ENCODE data around the gene ADRA2B.
A peak's percentile ranks its signal among the peaks of the same experiment; 100 is the strongest.

ADRA2B gene

GRCh38 chr2:96113951-96114350 is 2.4 kb downstream of the ADRA2B start:
- H2AFZ ChIP-seq (ENCODE audit: low read length) = no peak overlapping the region
- no peak overlapping the region for H3K4me2 ChIP-seq (ENCODE audit: low read depth, low read length, poor library complexity, severe bottlenecking)
- no peaks in the 10 kb centered on the region for H3F3A ChIP-seq (ENCODE audit: low read depth)
- no peaks in the 10 kb centered on the region for H3K4me1 ChIP-seq (ENCODE audit: insufficient read depth, low read length, poor library complexity, severe bottlenecking)
- no peak overlapping the region for H3K9ac ChIP-seq (ENCODE audit: low read depth, low read length, poor library complexity, severe bottlenecking)
- no peaks in the 10 kb centered on the region for H3K9me3 ChIP-seq (ENCODE audit: insufficient read depth, low read depth, low read length)
- H3K4me3 ChIP-seq (ENCODE audit: low read length, poor library complexity, severe bottlenecking) = no peak overlapping the region
- TF ChIP-seq EZH2phosphoT487 (IDR thresholded peaks at IDR 0.05; ENCODE audit: borderline replicate concordance) (no peak), CTCF (conservative IDR thresholded peaks at IDR 0.05; ENCODE audit: low read length) (no peak)
- H3K79me2 ChIP-seq (ENCODE audit: insufficient read depth, low read length) = no peaks in the 10 kb centered on the region
- no peaks in the 10 kb centered on the region for H3K27me3 ChIP-seq (ENCODE audit: insufficient read depth, low read length, poor library complexity, severe bottlenecking)
- no peaks in the 10 kb centered on the region for H4K20me1 ChIP-seq (ENCODE audit: insufficient read depth, low read length, poor library complexity, severe bottlenecking)
- no peaks in the 10 kb centered on the region for H3K9me2 ChIP-seq (replicated peaks; ENCODE audit: low read depth, low read length)
- H3K36me3 ChIP-seq (ENCODE audit: insufficient read depth, low read length) = no peaks in the 10 kb centered on the region

GRCh38 chr2:96113367-96113677 is 3.0 kb downstream of the ADRA2B start:
- no peaks in the 10 kb centered on the region for H3K79me2 ChIP-seq (ENCODE audit: insufficient read depth, low read length)
- H3K4me2 ChIP-seq (ENCODE audit: low read depth, low read length, poor library complexity, severe bottlenecking) = no peak overlapping the region

GRCh38 chr2:96112501-96113366 is 3.6 kb downstream of the ADRA2B start:
- H3F3A ChIP-seq (ENCODE audit: low read depth) = no peaks in the 10 kb centered on the region
- H4K20me1 ChIP-seq (ENCODE audit: insufficient read depth, low read length, poor library complexity, severe bottlenecking) = no peaks in the 10 kb centered on the region
- H3K9ac ChIP-seq (ENCODE audit: low read depth, low read length, poor library complexity, severe bottlenecking) = no peak overlapping the region
- no peak overlapping the region for H3K4me2 ChIP-seq (ENCODE audit: low read depth, low read length, poor library complexity, severe bottlenecking)
- no peaks in the 10 kb centered on the region for H3K79me2 ChIP-seq (ENCODE audit: insufficient read depth, low read length)
- TF ChIP-seq CTCF (conservative IDR thresholded peaks at IDR 0.05; ENCODE audit: low read length) (no peak), EZH2phosphoT487 (IDR thresholded peaks at IDR 0.05; ENCODE audit: borderline replicate concordance) (no peak)
- H3K9me2 ChIP-seq (replicated peaks; ENCODE audit: low read depth, low read length) = no peaks in the 10 kb centered on the region
- H3K27me3 ChIP-seq (ENCODE audit: insufficient read depth, low read length, poor library complexity, severe bottlenecking) = no peaks in the 10 kb centered on the region
- no peaks in the 10 kb centered on the region for H3K36me3 ChIP-seq (ENCODE audit: insufficient read depth, low read length)
- no peaks in the 10 kb centered on the region for H3K9me3 ChIP-seq (ENCODE audit: insufficient read depth, low read depth, low read length)
- no peak overlapping the region for H3K4me3 ChIP-seq (ENCODE audit: low read length, poor library complexity, severe bottlenecking)
- H3K4me1 ChIP-seq (ENCODE audit: insufficient read depth, low read length, poor library complexity, severe bottlenecking) = no peaks in the 10 kb centered on the region
- H2AFZ ChIP-seq (ENCODE audit: low read length) = no peak overlapping the region

More at GRCh38 chr2:96113367-96113677, 3.0 kb downstream of the ADRA2B start:
- Histone ChIP-seq H3K4me1 (ENCODE audit: insufficient read depth, low read length, poor library complexity, severe bottlenecking) (no peaks in the 10 kb centered on the region), H3K4me3 (ENCODE audit: low read length, poor library complexity, severe bottlenecking) (no peak overlapping the region), H3K27me3 (ENCODE audit: insufficient read depth, low read length, poor library complexity, severe bottlenecking) (no peaks in the 10 kb centered on the region), H4K20me1 (ENCODE audit: insufficient read depth, low read length, poor library complexity, severe bottlenecking) (no peaks in the 10 kb centered on the region), H2AFZ (ENCODE audit: low read length) (no peak overlapping the region), H3K36me3 (ENCODE audit: insufficient read depth, low read length) (no peaks in the 10 kb centered on the region), H3F3A (ENCODE audit: low read depth) (no peaks in the 10 kb centered on the region), H3K9me3 (ENCODE audit: insufficient read depth, low read depth, low read length) (no peaks in the 10 kb centered on the region), H3K9me2 (replicated peaks; ENCODE audit: low read depth, low read length) (no peaks in the 10 kb centered on the region), H3K9ac (ENCODE audit: low read depth, low read length, poor library complexity, severe bottlenecking) (no peak overlapping the region)
- TF ChIP-seq CTCF (conservative IDR thresholded peaks at IDR 0.05; ENCODE audit: low read length) (peak; percentile 64), EZH2phosphoT487 (IDR thresholded peaks at IDR 0.05; ENCODE audit: borderline replicate concordance) (no peak)
